H1 (cell line): ENCODE data around the gene DLG5.

Source experiments
- BACH1 ChIP-seq: IDR thresholded peaks from 2 replicates; pipeline ENCODE4 v1.6.1; 2012; ENCODE audit warnings: low read length, improper control_type of control experiment
- EP300 ChIP-seq, 2 experiments: IDR thresholded peaks; 1 replicate in 1 of 2; 2 replicates in 1 of 2; pipeline ENCODE4 v1.6.1; 2011 to 2012; ENCODE audit warnings: low read depth in 2 of 2, low read length in 2 of 2, mild to moderate bottlenecking in 2 of 2, borderline replicate concordance in 1 of 2, inconsistent platforms in 1 of 2, moderate library complexity in 1 of 2
- EZH2 ChIP-seq: fragments of 200-600 bp; sonication (generic); IDR thresholded peaks from 2 replicates; pipeline ENCODE4 v1.7.1; 2012; ENCODE audit warnings: low read depth, mild to moderate bottlenecking, moderate library complexity, low read length, inconsistent platforms; ENCODE audit not compliant: severe bottlenecking
- FOSL1 ChIP-seq: IDR thresholded peaks from 2 replicates; pipeline ENCODE4 v1.6.1; 2011; ENCODE audit warnings: mild to moderate bottlenecking, low read depth, low read length, moderate library complexity; ENCODE audit not compliant: insufficient read depth
- GTF2F1 ChIP-seq: IDR thresholded peaks from 2 replicates; pipeline ENCODE4 v1.6.1; 2012; ENCODE audit warnings: low read depth, low read length, improper control_type of control experiment, borderline replicate concordance
- KDM5A ChIP-seq: fragments of 200-600 bp; IDR thresholded peaks from 2 replicates; pipeline ENCODE4 v1.7.1; 2012; ENCODE audit warnings: mild to moderate bottlenecking, low read length, inconsistent platforms, mixed read lengths
- POLR2A ChIP-seq, 2 experiments: IDR thresholded peaks; 1 replicate in 1 of 2; 2 replicates in 1 of 2; pipeline ENCODE4 v1.6.1; 2011; ENCODE audit warnings: low read depth in 2 of 2, low read length in 2 of 2, mild to moderate bottlenecking in 2 of 2; ENCODE audit errors: control extremely low read depth in 1 of 2
- POLR2AphosphoS5 ChIP-seq: IDR thresholded peaks from 2 replicates; pipeline ENCODE4 v1.6.1; 2011; ENCODE audit warnings: low read depth, low read length
- POU5F1 ChIP-seq: IDR thresholded peaks from 2 replicates; pipeline ENCODE4 v1.6.1; 2011; ENCODE audit warnings: low read depth, mild to moderate bottlenecking, low read length, moderate library complexity
- RFX5 ChIP-seq: IDR thresholded peaks from 2 replicates; pipeline ENCODE4 v1.6.1; 2011; ENCODE audit warnings: low read depth, low read length, improper control_type of control experiment, borderline replicate concordance
- SIN3A ChIP-seq, 2 experiments: IDR thresholded peaks in 1 of 2; conservative IDR thresholded peaks in 1 of 2; 2 replicates each; pipeline ENCODE4 v1.6.1; 2011 to 2012; ENCODE audit warnings: low read length in 2 of 2, improper control_type of control experiment in 1 of 2, low read depth in 1 of 2, mild to moderate bottlenecking in 1 of 2
- TEAD4 ChIP-seq: IDR thresholded peaks from 2 replicates; pipeline ENCODE4 v1.6.1; 2012; ENCODE audit warnings: low read depth, low read length, inconsistent platforms, mixed read lengths
- ZNF274 ChIP-seq: IDR thresholded peaks from 2 replicates; pipeline ENCODE4 v1.7.0; 2012; ENCODE audit warnings: low read length, borderline replicate concordance; ENCODE audit errors: extremely low read depth
- TF ChIP-seq, protein P1 (sequence below), 3 experiments: IDR thresholded peaks; 1 replicate in 2 of 3; 2 replicates in 1 of 3; pipeline versions ENCODE4 v1.5.1 to v1.6.1; 2011; ENCODE audit warnings: low read length in 3 of 3, mild to moderate bottlenecking in 3 of 3, inconsistent platforms in 2 of 3, low read depth in 1 of 3, moderate library complexity in 1 of 3; ENCODE audit not compliant: insufficient read depth in 1 of 3; ENCODE audit errors: control extremely low read depth in 1 of 3

GRCh38 chr10:77965294-77965693 is 38.7 kb upstream of the DLG5 start:
- TF ChIP-seq BACH1 (no peak), KDM5A (no peak), EP300 (IDR thresholded peaks at IDR 0.05; ENCODE audit: borderline replicate concordance in 1 of 2, low read depth in 2 of 2, low read length in 2 of 2) (no peak), EZH2 (no peak), ZNF274 (no peak), POLR2AphosphoS5 (no peak), TEAD4 (no peak), SIN3A (conservative IDR thresholded peaks at IDR 0.05 in 1 of 2, IDR thresholded peaks at IDR 0.05 in 1 of 2; ENCODE audit: low read depth in 1 of 2, low read length in 2 of 2) (no peak), POLR2A (IDR thresholded peaks at IDR 0.05; ENCODE audit: control extremely low read depth in 1 of 2, low read depth in 2 of 2, low read length in 2 of 2) (no peak), RFX5 (no peak), GTF2F1 (no peak), POU5F1 (no peak), FOSL1 (no peak)
- TF ChIP-seq, protein P1, sequence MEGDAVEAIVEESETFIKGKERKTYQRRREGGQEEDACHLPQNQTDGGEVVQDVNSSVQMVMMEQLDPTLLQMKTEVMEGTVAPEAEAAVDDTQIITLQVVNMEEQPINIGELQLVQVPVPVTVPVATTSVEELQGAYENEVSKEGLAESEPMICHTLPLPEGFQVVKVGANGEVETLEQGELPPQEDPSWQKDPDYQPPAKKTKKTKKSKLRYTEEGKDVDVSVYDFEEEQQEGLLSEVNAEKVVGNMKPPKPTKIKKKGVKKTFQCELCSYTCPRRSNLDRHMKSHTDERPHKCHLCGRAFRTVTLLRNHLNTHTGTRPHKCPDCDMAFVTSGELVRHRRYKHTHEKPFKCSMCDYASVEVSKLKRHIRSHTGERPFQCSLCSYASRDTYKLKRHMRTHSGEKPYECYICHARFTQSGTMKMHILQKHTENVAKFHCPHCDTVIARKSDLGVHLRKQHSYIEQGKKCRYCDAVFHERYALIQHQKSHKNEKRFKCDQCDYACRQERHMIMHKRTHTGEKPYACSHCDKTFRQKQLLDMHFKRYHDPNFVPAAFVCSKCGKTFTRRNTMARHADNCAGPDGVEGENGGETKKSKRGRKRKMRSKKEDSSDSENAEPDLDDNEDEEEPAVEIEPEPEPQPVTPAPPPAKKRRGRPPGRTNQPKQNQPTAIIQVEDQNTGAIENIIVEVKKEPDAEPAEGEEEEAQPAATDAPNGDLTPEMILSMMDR (IDR thresholded peaks at IDR 0.05; ENCODE audit: control extremely low read depth in 1 of 3, insufficient read depth in 1 of 3, low read depth in 1 of 3, low read length in 3 of 3) = no peak
